Astrocyte of the spinal cord (primary cell): ENCODE data around the gene GRIK2.

Source experiments
- DNase-seq: peaks from one replicate; pipeline ENCODE4 v3.0.0; 2011; ENCODE audit warnings: low read depth, low spot score
- H3K4me3 ChIP-seq: 2 replicates; pipeline ENCODE4 v1.5.1; 2011; ENCODE audit warnings: low read depth, mild to moderate bottlenecking, low read length, moderate library complexity
- in situ Hi-C: cut with HindIII; loops from 2 replicates; pipeline ENCODE4 v1.10.0; 2017; ENCODE audit warnings: low sequenced_read_pairs
- TF ChIP-seq, protein P1 (sequence below): IDR thresholded peaks from 2 replicates; pipeline ENCODE4 v1.5.1; 2012; ENCODE audit warnings: low read depth, mild to moderate bottlenecking, low read length, inconsistent platforms

Gene GRIK2

DNA sequence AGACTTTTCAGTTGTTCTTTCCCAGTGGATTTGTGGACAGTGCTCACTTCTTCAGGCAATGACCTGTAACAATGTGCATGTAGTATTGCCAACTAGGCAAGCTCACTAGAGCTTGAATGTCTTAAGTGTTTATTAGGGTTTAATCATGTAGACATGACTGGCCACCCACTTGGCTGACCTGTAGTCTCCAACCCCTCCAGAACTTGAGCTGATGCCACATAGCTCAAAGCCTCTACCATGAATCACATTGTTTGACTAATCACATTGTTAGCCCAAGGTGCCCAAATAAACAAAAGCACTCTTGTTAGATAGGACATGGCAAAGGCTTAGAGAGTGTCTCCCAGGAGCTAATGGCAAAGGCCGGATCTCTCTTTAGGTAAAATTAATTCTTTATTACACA is 272.7 kb downstream of the GRIK2 start:
- peak; percentile 73 for DNase-seq
- no peak overlapping the region for H3K4me3 ChIP-seq
- in situ Hi-C loops, result no loop called here
- TF ChIP-seq, protein P1, sequence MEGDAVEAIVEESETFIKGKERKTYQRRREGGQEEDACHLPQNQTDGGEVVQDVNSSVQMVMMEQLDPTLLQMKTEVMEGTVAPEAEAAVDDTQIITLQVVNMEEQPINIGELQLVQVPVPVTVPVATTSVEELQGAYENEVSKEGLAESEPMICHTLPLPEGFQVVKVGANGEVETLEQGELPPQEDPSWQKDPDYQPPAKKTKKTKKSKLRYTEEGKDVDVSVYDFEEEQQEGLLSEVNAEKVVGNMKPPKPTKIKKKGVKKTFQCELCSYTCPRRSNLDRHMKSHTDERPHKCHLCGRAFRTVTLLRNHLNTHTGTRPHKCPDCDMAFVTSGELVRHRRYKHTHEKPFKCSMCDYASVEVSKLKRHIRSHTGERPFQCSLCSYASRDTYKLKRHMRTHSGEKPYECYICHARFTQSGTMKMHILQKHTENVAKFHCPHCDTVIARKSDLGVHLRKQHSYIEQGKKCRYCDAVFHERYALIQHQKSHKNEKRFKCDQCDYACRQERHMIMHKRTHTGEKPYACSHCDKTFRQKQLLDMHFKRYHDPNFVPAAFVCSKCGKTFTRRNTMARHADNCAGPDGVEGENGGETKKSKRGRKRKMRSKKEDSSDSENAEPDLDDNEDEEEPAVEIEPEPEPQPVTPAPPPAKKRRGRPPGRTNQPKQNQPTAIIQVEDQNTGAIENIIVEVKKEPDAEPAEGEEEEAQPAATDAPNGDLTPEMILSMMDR, result no peak

DNA sequence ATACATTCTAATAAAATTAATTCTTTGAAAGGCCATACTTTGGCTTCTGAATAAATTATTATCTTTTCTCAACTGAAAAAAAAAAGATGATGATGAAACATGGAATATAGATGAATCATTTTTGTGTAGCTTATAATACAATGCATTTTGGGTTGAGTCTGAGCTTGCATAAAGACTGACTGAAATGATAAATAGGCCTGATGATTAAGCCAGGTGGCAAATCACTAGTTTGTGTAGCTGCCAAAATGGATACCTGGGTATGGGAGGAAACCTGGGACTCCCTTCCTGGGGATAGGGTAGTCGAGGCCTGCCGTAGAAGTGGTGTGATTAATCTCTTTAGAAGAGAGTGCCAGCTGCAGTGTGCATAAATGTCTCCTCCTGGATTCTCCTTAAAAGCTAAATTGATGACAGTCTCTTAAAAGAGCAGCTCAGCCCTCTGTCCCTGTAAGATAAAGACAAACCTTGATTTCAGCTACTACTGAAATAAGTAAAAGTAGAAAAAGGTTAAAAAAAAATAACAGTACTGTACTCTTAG is 275.1 kb downstream of the GRIK2 start:
- TF ChIP-seq, protein P1, result no peak

DNA sequence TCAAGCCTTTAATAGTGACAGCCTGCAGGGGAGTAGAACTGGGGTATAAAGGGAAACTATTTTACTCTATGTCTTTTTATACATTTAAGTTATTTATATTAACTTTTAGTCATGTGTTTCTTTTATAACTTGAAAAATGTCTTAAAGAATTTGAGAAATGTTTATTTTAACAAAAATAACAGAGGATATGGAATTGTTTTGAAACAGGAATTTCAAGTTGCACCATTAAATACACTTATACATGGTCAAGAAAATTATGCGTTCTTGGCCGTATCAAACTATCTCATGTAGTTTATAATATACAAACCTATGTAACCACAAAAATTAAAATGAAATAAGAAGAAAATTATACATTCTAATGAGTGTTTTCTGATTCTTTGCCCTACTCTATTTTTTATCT is 282.7 kb downstream of the GRIK2 start:
- TF ChIP-seq, protein P1, result no peak
- no peak for DNase-seq
- no peak overlapping the region for H3K4me3 ChIP-seq
- in situ Hi-C loops, result no loop called here

More for the DNA sequence above, 275.1 kb downstream of the GRIK2 start:
- no peak for DNase-seq
- H3K4me3 ChIP-seq, result no peak overlapping the region
- in situ Hi-C loops, result no loop called here

DNA sequence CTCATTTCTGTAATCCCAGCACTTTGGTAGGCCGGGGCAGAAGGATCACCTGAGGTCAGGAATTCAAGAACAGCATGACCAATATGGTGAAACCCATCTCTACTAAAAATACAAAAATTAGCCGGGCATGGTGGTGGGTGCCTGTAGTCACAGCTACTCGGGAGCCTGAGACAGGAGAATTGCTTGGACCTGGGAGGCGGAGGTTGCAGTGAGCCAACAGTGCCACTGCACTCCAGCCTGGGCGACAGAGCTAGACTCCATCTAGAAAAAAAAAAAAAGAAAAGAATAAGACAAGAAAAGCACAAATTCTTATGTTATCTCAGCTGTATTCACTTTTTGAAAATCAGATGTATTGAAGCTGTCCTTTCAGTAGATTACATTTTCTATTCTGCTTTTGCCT is 289.4 kb downstream of the GRIK2 start:
- TF ChIP-seq, protein P1, result no peak
- H3K4me3 ChIP-seq, result no peak overlapping the region
- in situ Hi-C loops, result no loop called here
- no peak for DNase-seq

DNA sequence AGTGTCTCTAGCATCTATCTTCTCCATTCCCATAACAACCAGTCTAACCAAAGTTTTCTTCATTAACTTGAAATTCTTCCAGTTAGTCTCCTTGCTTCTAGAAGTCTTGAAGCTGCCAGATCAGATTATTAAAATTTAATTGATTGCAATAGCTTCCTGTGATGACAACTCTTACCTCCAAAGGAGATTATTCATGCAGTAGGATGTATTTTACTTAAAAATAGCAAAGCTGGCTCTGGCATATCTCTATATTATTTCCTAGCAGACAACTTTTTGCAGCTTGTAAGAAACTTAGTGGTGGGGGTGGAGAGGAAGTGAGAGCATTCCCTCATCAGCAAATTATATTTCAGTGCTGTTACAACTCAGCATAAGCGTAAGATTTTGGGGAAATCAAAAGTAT is 290.4 kb downstream of the GRIK2 start:
- no peak for DNase-seq
- in situ Hi-C loops, result no loop called here
- no peak overlapping the region for H3K4me3 ChIP-seq
- TF ChIP-seq, protein P1, result no peak

DNA sequence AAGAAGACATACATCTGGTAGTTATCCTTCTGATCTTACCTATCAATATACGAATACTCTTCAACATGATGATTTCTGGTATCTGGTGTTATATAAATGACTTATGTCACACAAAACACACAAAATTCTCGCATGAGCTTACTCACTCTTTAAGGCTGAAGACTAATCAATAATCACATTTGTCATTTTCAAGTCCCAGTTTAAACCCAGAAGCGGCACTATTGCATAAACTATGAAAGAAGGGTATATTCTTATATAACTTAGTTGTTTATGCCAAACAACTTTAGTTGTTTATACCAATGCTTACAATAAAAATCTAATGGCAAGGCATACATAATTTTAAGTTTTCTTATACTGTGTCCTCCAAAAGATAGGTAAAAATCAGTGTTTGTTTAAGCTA is 293.1 kb downstream of the GRIK2 start:
- TF ChIP-seq, protein P1, result no peak
- H3K4me3 ChIP-seq, result no peak overlapping the region
- in situ Hi-C loops, result no loop called here
- DNase-seq, result no peak

DNA sequence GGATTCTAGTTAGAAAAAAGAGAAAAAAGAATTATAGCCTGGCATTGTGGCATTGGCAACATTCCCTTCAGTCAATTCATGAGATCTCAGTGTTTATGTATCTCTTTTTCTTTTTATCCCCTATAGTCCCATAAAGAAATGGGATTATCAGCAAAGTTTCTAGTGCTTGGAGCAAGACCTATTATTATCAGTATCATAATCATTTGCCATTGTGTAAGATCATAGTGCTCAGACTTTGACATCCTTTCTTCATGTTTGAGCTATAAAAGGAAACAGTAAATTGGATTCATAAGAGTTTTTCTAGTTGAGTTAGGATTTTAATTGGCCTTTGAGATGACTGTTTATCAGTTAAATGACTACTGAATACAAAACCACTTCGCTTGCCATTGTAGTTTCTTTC is 295.6 kb downstream of the GRIK2 start:
- DNase-seq, result no peak
- no peak overlapping the region for H3K4me3 ChIP-seq
- in situ Hi-C loops, result no loop called here
- TF ChIP-seq, protein P1, result no peak
